Measurements from ENCODE around the gene PARN.
"Not testable (repeated sequence)": the region's sequence is repeated elsewhere in the genome, so short reads cannot be mapped to it uniquely, and the experiment has no call there.

PARN gene

GRCh38 chr16:14438256-14438655 lies 191.8 kb downstream of the PARN start:
- TF ChIP-seq, protein P1, sequence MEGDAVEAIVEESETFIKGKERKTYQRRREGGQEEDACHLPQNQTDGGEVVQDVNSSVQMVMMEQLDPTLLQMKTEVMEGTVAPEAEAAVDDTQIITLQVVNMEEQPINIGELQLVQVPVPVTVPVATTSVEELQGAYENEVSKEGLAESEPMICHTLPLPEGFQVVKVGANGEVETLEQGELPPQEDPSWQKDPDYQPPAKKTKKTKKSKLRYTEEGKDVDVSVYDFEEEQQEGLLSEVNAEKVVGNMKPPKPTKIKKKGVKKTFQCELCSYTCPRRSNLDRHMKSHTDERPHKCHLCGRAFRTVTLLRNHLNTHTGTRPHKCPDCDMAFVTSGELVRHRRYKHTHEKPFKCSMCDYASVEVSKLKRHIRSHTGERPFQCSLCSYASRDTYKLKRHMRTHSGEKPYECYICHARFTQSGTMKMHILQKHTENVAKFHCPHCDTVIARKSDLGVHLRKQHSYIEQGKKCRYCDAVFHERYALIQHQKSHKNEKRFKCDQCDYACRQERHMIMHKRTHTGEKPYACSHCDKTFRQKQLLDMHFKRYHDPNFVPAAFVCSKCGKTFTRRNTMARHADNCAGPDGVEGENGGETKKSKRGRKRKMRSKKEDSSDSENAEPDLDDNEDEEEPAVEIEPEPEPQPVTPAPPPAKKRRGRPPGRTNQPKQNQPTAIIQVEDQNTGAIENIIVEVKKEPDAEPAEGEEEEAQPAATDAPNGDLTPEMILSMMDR (conservative IDR thresholded peaks at IDR 0.05; ENCODE audit: control insufficient read depth, insufficient read depth, low read depth, low read length) = no peak
- no peak for DNase-seq (ENCODE audit: low read depth)
- H3K4me3 ChIP-seq (ENCODE audit: control insufficient read depth, low read depth, low read length) = no peak overlapping the region

- no peak for DNase-seq (ENCODE audit: low read depth)
- TF ChIP-seq, protein P1 (conservative IDR thresholded peaks at IDR 0.05; ENCODE audit: control insufficient read depth, insufficient read depth, low read depth, low read length) = no peak
These were observed 192.6 kb downstream of the PARN start for GRCh38 chr16:14437426-14437825.

GRCh38 chr16:14436401-14436955 lies 193.6 kb downstream of the PARN start:
- TF ChIP-seq, protein P1 (conservative IDR thresholded peaks at IDR 0.05; ENCODE audit: control insufficient read depth, insufficient read depth, low read depth, low read length) = no peak
- no peak for DNase-seq (ENCODE audit: low read depth)
- no peak overlapping the region for H3K4me3 ChIP-seq (ENCODE audit: control insufficient read depth, low read depth, low read length)

More at GRCh38 chr16:14437426-14437825, 192.6 kb downstream of the PARN start:
- H3K4me3 ChIP-seq (ENCODE audit: control insufficient read depth, low read depth, low read length) = no peak overlapping the region

DNA sequence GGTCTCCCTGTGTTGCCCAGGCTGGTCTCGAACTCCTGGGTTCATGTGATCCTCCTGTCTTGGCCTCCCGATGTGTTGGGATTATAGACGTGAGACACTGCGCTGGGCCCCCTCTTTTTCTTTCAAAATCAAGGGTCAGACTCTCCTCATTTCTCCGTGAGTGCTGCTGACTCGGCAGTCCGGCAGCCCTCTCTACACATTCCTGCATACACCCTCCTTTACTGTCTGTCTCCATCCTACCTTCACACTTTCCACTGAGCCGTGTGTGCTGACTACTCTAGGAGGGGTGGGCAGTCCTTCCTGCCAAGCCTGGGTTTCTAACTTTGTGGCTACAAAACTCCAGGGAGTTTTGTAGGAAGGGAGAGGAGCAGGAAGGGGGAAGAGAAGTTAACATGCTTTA lies 195.2 kb downstream of the PARN start:
- TF ChIP-seq, protein P1 (conservative IDR thresholded peaks at IDR 0.05; ENCODE audit: control insufficient read depth, insufficient read depth, low read depth, low read length) = no peak
- H3K4me3 ChIP-seq (ENCODE audit: control insufficient read depth, low read depth, low read length) = no peak overlapping the region
- no peak for DNase-seq (ENCODE audit: low read depth)

DNA sequence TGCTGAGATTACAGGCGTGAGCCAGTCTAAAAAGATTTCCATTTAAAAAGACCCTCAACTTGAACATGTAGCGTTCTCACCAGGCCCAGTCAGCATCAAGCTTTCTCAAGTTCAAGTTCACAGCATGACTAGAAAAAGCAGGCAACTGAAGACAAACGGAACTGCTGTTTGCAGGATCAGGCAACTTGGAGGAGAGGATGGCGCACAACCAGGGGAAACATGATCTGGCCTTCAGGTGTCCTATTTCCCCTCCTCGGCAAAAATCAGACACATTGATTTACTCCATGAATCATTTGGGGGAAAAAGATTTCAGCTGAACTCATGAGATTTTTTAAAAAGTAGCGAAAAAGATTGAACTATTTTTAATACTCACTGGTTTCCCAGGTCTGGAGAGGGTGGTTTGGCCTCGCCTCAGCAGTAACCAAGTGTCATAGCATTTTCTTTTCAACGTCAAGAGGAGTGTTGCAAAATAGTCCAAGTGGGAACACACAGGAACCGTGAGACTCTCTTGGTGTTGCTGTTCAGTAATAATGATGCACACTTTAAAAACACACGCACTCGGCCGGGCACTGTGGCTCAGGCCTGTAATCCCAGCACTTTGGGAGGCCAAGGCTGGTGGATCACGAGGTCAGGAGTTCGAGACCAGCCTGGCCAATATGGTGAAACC lies 201.0 kb downstream of the PARN start:
- not testable (repeated sequence) for H3K4me3 ChIP-seq (ENCODE audit: control insufficient read depth, low read depth, low read length)
- peak; percentile 11 for DNase-seq (ENCODE audit: low read depth)

DNA sequence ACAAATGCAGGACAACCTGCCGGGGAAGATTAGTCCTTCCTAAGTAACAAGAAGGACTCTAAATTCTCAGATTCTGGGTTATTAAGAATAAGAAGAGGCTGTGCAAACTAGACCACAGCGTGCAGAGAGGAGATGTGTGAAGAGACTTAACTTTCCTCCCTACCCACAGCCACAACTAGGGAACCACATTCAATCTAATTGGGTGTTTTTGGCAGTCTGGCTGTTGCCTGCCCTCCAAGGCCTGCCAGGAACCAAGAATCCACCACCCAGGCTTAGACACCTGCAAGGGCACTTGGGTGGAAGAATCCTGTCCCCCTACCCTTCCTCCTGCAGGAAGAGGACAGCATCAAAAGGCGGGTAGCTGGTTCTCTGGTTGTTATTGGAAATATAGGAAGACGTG lies 202.0 kb downstream of the PARN start:
- TF ChIP-seq, protein P1 (conservative IDR thresholded peaks at IDR 0.05; ENCODE audit: control insufficient read depth, insufficient read depth, low read depth, low read length) = no peak
- no peak overlapping the region for H3K4me3 ChIP-seq (ENCODE audit: control insufficient read depth, low read depth, low read length)
- DNase-seq (ENCODE audit: low read depth) = no peak

GRCh38 chr16:14427371-14427948 lies 202.6 kb downstream of the PARN start:
- TF ChIP-seq, protein P1 (conservative IDR thresholded peaks at IDR 0.05; ENCODE audit: control insufficient read depth, insufficient read depth, low read depth, low read length) = no peak
- no peak overlapping the region for H3K4me3 ChIP-seq (ENCODE audit: control insufficient read depth, low read depth, low read length)
- DNase-seq (ENCODE audit: low read depth) = peak; percentile 17

Data from fibroblast of mammary gland (primary cell).